GM21360 (cell line): ENCODE data around the gene MAP1B.

Source experiments
- ATAC-seq: cut with Tn5 transposase; IDR thresholded peaks from one replicate; pipeline ENCODE4 v1.9.1; 2021; ENCODE audit warnings: mild to moderate bottlenecking, moderate library complexity; ENCODE audit not compliant: unreplicated experiment

Gene MAP1B

GRCh38 chr5:72093824-72094223 lies 13.5 kb upstream of the MAP1B start:
- no peak for ATAC-seq

- ATAC-seq = no peak
Measured at GRCh38 chr5:72096602-72097188, 10.6 kb upstream of the MAP1B start.

- no peak for ATAC-seq
Measured at GRCh38 chr5:72101828-72102227, 5.4 kb upstream of the MAP1B start.

- ATAC-seq = no peak
Measured at GRCh38 chr5:72106817-72107130, 501 bp upstream of the MAP1B start.

GRCh38 chr5:72107901-72108201 lies 576 bp downstream of the MAP1B start:
- ATAC-seq = no peak

- ATAC-seq = no peak
Measured at GRCh38 chr5:72108202-72109061, 1.2 kb downstream of the MAP1B start.

- no peak for ATAC-seq
Measured at GRCh38 chr5:72109062-72109411, 1.8 kb downstream of the MAP1B start.

- ATAC-seq = no peak
Measured at GRCh38 chr5:72109625-72110024, 2.4 kb downstream of the MAP1B start.

- no peak for ATAC-seq
Measured at GRCh38 chr5:72110394-72111013, 3.2 kb downstream of the MAP1B start.

GRCh38 chr5:72112389-72112788 lies 5.1 kb downstream of the MAP1B start:
- no peak for ATAC-seq

- no peak for ATAC-seq
Measured at GRCh38 chr5:72114629-72115028, 7.4 kb downstream of the MAP1B start.

GRCh38 chr5:72115296-72115695 lies 8.0 kb downstream of the MAP1B start:
- ATAC-seq = no peak

GRCh38 chr5:72117307-72117706 lies 10.0 kb downstream of the MAP1B start:
- no peak for ATAC-seq

- no peak for ATAC-seq
Measured at GRCh38 chr5:72121052-72121779, 13.9 kb downstream of the MAP1B start.

GRCh38 chr5:72121780-72122445 lies 14.6 kb downstream of the MAP1B start:
- ATAC-seq = no peak

- ATAC-seq = no peak
Measured at GRCh38 chr5:72122602-72123001, 15.3 kb downstream of the MAP1B start.

GRCh38 chr5:72123764-72124376 lies 16.6 kb downstream of the MAP1B start:
- no peak for ATAC-seq

GRCh38 chr5:72125271-72125940 lies 18.1 kb downstream of the MAP1B start:
- ATAC-seq = no peak

- ATAC-seq = no peak
Measured at GRCh38 chr5:72125941-72126620, 18.8 kb downstream of the MAP1B start.

- no peak for ATAC-seq
Measured at GRCh38 chr5:72126796-72127195, 19.5 kb downstream of the MAP1B start.
